Retinal pigment epithelial cell (primary cell): ENCODE data around the gene RUNX2.

ENCODE experiments used
- DNase-seq: peaks from one replicate; pipeline ENCODE4 v3.0.0-alpha.2; 2010; ENCODE audit warnings: low read depth
- H3K4me3 ChIP-seq: 2 replicates; pipeline ENCODE4 v1.5.1; 2011; ENCODE audit warnings: mild to moderate bottlenecking, low read length, control low read depth, moderate library complexity
- TF ChIP-seq, protein P1 (sequence below): conservative IDR thresholded peaks from 2 replicates; pipeline ENCODE4 v1.5.1; 2011; ENCODE audit warnings: low read depth, low read length, control low read depth, inconsistent platforms

Gene RUNX2

GRCh38 chr6:45633272-45633908 lies 305.3 kb downstream of the RUNX2 start:
- no peak overlapping the region for H3K4me3 ChIP-seq
- TF ChIP-seq, protein P1, sequence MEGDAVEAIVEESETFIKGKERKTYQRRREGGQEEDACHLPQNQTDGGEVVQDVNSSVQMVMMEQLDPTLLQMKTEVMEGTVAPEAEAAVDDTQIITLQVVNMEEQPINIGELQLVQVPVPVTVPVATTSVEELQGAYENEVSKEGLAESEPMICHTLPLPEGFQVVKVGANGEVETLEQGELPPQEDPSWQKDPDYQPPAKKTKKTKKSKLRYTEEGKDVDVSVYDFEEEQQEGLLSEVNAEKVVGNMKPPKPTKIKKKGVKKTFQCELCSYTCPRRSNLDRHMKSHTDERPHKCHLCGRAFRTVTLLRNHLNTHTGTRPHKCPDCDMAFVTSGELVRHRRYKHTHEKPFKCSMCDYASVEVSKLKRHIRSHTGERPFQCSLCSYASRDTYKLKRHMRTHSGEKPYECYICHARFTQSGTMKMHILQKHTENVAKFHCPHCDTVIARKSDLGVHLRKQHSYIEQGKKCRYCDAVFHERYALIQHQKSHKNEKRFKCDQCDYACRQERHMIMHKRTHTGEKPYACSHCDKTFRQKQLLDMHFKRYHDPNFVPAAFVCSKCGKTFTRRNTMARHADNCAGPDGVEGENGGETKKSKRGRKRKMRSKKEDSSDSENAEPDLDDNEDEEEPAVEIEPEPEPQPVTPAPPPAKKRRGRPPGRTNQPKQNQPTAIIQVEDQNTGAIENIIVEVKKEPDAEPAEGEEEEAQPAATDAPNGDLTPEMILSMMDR: no peak
- DNase-seq: no peak

- H3K4me3 ChIP-seq: no peak overlapping the region
- no peak for DNase-seq
- TF ChIP-seq, protein P1: no peak
These were observed 306.1 kb downstream of the RUNX2 start for GRCh38 chr6:45634231-45634630.

DNA sequence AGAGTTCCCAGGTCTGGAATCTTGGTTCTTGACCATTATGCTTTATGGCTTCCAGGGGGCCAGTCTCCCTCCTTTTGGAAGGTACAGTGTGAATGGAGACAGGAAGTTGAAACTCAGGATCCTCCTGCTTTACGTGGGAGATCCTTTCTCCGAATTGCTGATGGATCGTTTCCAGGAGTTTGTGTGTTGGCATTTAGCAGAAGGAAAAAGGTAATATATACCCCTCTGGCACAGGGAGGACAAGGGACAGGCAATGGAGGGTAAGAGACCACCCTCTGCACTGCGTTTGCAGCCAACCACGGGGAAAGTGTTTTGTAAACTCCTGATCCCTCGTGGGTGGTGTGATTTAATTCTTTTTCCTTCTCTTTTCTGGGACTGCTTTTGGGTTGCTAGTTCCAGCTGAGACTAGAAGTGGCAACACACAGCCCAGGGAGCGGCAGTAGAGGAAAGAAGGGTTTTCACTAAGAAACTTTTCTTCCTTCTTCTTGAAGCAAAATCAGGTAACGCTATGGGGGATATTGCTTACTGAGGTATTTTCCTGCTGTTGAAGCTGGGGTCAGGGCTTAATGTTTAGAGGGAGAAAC lies 307.2 kb downstream of the RUNX2 start:
- TF ChIP-seq, protein P1: no peak
- no peak overlapping the region for H3K4me3 ChIP-seq
- DNase-seq: no peak

DNA sequence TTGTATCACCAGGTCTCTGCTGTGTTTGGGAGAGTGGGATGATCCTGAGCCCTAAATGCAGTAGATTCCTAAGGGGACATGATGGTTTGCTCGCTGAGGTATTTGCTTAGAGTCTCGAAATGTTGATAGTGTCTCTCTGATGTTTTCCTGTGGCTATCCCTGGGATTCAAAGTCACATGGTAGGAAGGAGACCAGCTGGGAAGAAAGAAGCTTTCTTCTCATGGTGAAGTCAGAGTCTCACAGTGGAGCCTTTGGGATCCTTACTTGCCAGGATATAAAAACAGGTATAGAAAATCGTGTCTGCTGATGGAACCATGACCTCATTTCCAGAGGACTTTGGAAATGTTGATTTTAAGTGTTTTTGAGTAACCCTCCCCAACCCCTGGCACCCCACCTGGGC lies 308.9 kb downstream of the RUNX2 start:
- no peak overlapping the region for H3K4me3 ChIP-seq
- TF ChIP-seq, protein P1: no peak
- no peak for DNase-seq

- H3K4me3 ChIP-seq: no peak overlapping the region
- TF ChIP-seq, protein P1: no peak
- no peak for DNase-seq
These were observed 309.6 kb downstream of the RUNX2 start for GRCh38 chr6:45637611-45638257.

GRCh38 chr6:45640081-45640491 lies 312.0 kb downstream of the RUNX2 start:
- no peak for DNase-seq
- H3K4me3 ChIP-seq: no peak overlapping the region
- TF ChIP-seq, protein P1: no peak

GRCh38 chr6:45640811-45641210 lies 312.7 kb downstream of the RUNX2 start:
- no peak for DNase-seq
- TF ChIP-seq, protein P1: no peak
- H3K4me3 ChIP-seq: no peak overlapping the region
